ENCODE data around the gene MPP3. TPM values are rescaled to one million over a fixed set of nuclear protein-coding genes. Genes with fewer than 3 reads are reported as not detected.

Gene MPP3
- total RNA-seq, 1 experiment from 2014 or later: 11.3 TPM

- ChIA-PET POLR2A (interaction anchor here (0.8 kb wide), 1 partner anchor 11 kb away, joined by 3 read pairs; no protein-coding TSS in a partner anchor), CTCF (interaction anchor here (0.5 to 14.2 kb wide), 19 partner anchors 11 to 399 kb away, joined by 3 to 476 read pairs (median 4); partner anchors contain the start of genes CD300LG and DUSP3)
- no peak overlapping the region for H3K27ac Mint-ChIP-seq
- H3K36me3 Mint-ChIP-seq: peaks cover 25% of the 10 kb centered on the region
- H3K27me3 Mint-ChIP-seq (ENCODE audit: low read depth): no peaks in the 10 kb centered on the region
- peaks cover 8% of the 10 kb centered on the region for H3K4me1 Mint-ChIP-seq
- no peak for ATAC-seq
- no peak for DNase-seq (ENCODE audit: low spot score)
- H3K4me3 Mint-ChIP-seq: no peak overlapping the region
- TF ChIP-seq ZNF121 (CRISPR knock-in tag; IDR thresholded peaks at IDR 0.05) (no peak), STAT6 (CRISPR knock-in tag; conservative IDR thresholded peaks at IDR 0.05; ENCODE audit: low read depth) (no peak), E2F4 (CRISPR knock-in tag; IDR thresholded peaks at IDR 0.05; ENCODE audit: borderline replicate concordance, low read depth) (no peak), USF2 (CRISPR knock-in tag; IDR thresholded peaks at IDR 0.05) (no peak), ZMAT4 (CRISPR knock-in tag; IDR thresholded peaks at IDR 0.05) (no peak), RELA (CRISPR knock-in tag; IDR thresholded peaks at IDR 0.05; ENCODE audit: borderline replicate concordance) (no peak)
- H3K9me3 Mint-ChIP-seq: no peaks in the 10 kb centered on the region
Observed at GRCh38 chr17:43767053-43767712, 65.8 kb downstream of the MPP3 start.

- ATAC-seq (peak; percentile 50), DNase-seq (ENCODE audit: low spot score) (peak; percentile 86)
- Mint-ChIP-seq H3K9me3 (no peaks in the 10 kb centered on the region), H3K36me3 (peaks cover 23% of the 10 kb centered on the region), H3K27ac (no peak overlapping the region), H3K4me1 (peaks cover 9% of the 10 kb centered on the region), H3K27me3 (ENCODE audit: low read depth) (no peaks in the 10 kb centered on the region), H3K4me3 (no peak overlapping the region)
- ChIA-PET POLR2A (interaction anchor here (0.7 to 0.8 kb wide), 2 partner anchors 11 to 1082 kb away, joined by 3 to 5 read pairs; no protein-coding TSS in a partner anchor), CTCF (interaction anchor here (0.5 to 14.2 kb wide), 23 partner anchors 11 to 398 kb away, joined by 3 to 476 read pairs (median 4); partner anchors contain the start of genes CD300LG and DUSP3)
- TF ChIP-seq CTCF (IDR thresholded peaks at IDR 0.05) (peak; percentile 82), HMGA2 (CRISPR knock-in tag; IDR thresholded peaks at IDR 0.05) (no peak)
Observed at GRCh38 chr17:43766413-43767052, 66.4 kb downstream of the MPP3 start.

- Mint-ChIP-seq H3K4me1 (peaks cover 36% of the 10 kb centered on the region), H3K36me3 (no peaks in the 10 kb centered on the region), H3K27me3 (ENCODE audit: low read depth) (peaks cover 18% of the 10 kb centered on the region), H3K4me3 (peak overlapping the region; percentile 28), H3K27ac (no peak overlapping the region), H3K9me3 (no peaks in the 10 kb centered on the region)
- DNase-seq (ENCODE audit: low spot score) (peak; percentile 99), ATAC-seq (peak; percentile 81)
- POLR2A ChIA-PET: interaction anchor here (1.1 to 1.6 kb wide), 3 partner anchors 65 to 81 kb away, joined by 3 to 7 read pairs (median 7); no protein-coding TSS in a partner anchor
- CTCF ChIA-PET: interaction anchor here (0.6 to 14.2 kb wide), 39 partner anchors 10 to 361 kb away, joined by 3 to 476 read pairs (median 4); partner anchors contain the start of genes ARL4D, CD300LG, DHX8 and DUSP3
- TF ChIP-seq PRRX2 (CRISPR knock-in tag; IDR thresholded peaks at IDR 0.05) (no peak), HMGXB4 (CRISPR knock-in tag; IDR thresholded peaks at IDR 0.05) (peak; percentile 68; the same call in 1 of the 2 replicates), TEAD1 (CRISPR knock-in tag; IDR thresholded peaks at IDR 0.05) (peak; percentile 95; the same call in 1 of the 2 replicates), MAX (CRISPR knock-in tag; IDR thresholded peaks at IDR 0.05) (0 out of 2 replicates have a peak, but pooled peaks have one; percentile 60), SP1 (CRISPR knock-in tag; conservative IDR thresholded peaks at IDR 0.05) (peak; percentile 62; the same call in 1 of the 2 replicates), GABPB1 (CRISPR knock-in tag; IDR thresholded peaks at IDR 0.05) (peak; percentile 39; the same call in 1 of the 2 replicates), CTCF (IDR thresholded peaks at IDR 0.05) (peak; percentile 94), USF2 (CRISPR knock-in tag; IDR thresholded peaks at IDR 0.05) (0 out of 2 replicates have a peak, but pooled peaks have one; percentile 43)
Observed at GRCh38 chr17:43760254-43760852, 72.6 kb downstream of the MPP3 start.
